Measurements from ENCODE around the gene TIMP3.
A peak's percentile ranks its signal among the peaks of the same experiment; 100 is the strongest.

TIMP3 gene

GRCh38 chr22:32903507-32903906, 102.0 kb downstream of the TIMP3 start:
- DNase-seq, result no peak
- H3K36me3 Mint-ChIP-seq, result no peaks in the 10 kb centered on the region
- H3K4me3 Mint-ChIP-seq, result no peak overlapping the region
- CTCF ChIA-PET, result no interaction called here
- no peaks in the 10 kb centered on the region for H3K4me1 Mint-ChIP-seq
- no peaks in the 10 kb centered on the region for H3K9me3 Mint-ChIP-seq
- H3K27ac Mint-ChIP-seq, result no peak overlapping the region
- H3K27me3 Mint-ChIP-seq, result no peaks in the 10 kb centered on the region

- CTCF ChIA-PET, result no interaction called here
- DNase-seq, result peak; percentile 39
Observed at GRCh38 chr22:32904044-32904443, 102.5 kb downstream of the TIMP3 start.

GRCh38 chr22:32905400-32905799, 103.9 kb downstream of the TIMP3 start:
- DNase-seq, result no peak
- Mint-ChIP-seq H3K27me3 (no peaks in the 10 kb centered on the region), H3K9me3 (no peaks in the 10 kb centered on the region), H3K4me3 (no peak overlapping the region), H3K27ac (no peak overlapping the region), H3K4me1 (no peaks in the 10 kb centered on the region), H3K36me3 (no peaks in the 10 kb centered on the region)
- CTCF ChIA-PET, result no interaction called here

More at GRCh38 chr22:32904044-32904443, 102.5 kb downstream of the TIMP3 start:
- H3K4me1 Mint-ChIP-seq, result no peaks in the 10 kb centered on the region
- H3K9me3 Mint-ChIP-seq, result no peaks in the 10 kb centered on the region
- H3K27ac Mint-ChIP-seq, result no peak overlapping the region
- no peaks in the 10 kb centered on the region for H3K36me3 Mint-ChIP-seq
- H3K4me3 Mint-ChIP-seq, result no peak overlapping the region
- no peaks in the 10 kb centered on the region for H3K27me3 Mint-ChIP-seq

GRCh38 chr22:32909581-32910428, 108.3 kb downstream of the TIMP3 start:
- Mint-ChIP-seq H3K4me1 (no peaks in the 10 kb centered on the region), H3K27ac (no peak overlapping the region), H3K9me3 (no peaks in the 10 kb centered on the region), H3K36me3 (no peaks in the 10 kb centered on the region), H3K4me3 (no peak overlapping the region), H3K27me3 (no peaks in the 10 kb centered on the region)
- CTCF ChIA-PET, result no interaction called here
- DNase-seq, result no peak

GRCh38 chr22:32910429-32910772, 108.9 kb downstream of the TIMP3 start:
- Mint-ChIP-seq H3K4me1 (no peaks in the 10 kb centered on the region), H3K4me3 (no peak overlapping the region), H3K9me3 (peaks cover 2% of the 10 kb centered on the region), H3K27ac (no peak overlapping the region), H3K27me3 (no peaks in the 10 kb centered on the region), H3K36me3 (no peaks in the 10 kb centered on the region)
- DNase-seq, result no peak
- CTCF ChIA-PET, result no interaction called here

GRCh38 chr22:32911503-32911902, 110.0 kb downstream of the TIMP3 start:
- no peak overlapping the region for H3K4me3 Mint-ChIP-seq
- H3K27me3 Mint-ChIP-seq, result no peaks in the 10 kb centered on the region
- peaks cover 9% of the 10 kb centered on the region for H3K9me3 Mint-ChIP-seq
- no peak overlapping the region for H3K27ac Mint-ChIP-seq
- CTCF ChIA-PET, result no interaction called here
- H3K4me1 Mint-ChIP-seq, result no peaks in the 10 kb centered on the region
- H3K36me3 Mint-ChIP-seq, result no peaks in the 10 kb centered on the region
- no peak for DNase-seq
